ENCODE measurements around the gene C1orf122.

The C1orf122 gene

DNA sequence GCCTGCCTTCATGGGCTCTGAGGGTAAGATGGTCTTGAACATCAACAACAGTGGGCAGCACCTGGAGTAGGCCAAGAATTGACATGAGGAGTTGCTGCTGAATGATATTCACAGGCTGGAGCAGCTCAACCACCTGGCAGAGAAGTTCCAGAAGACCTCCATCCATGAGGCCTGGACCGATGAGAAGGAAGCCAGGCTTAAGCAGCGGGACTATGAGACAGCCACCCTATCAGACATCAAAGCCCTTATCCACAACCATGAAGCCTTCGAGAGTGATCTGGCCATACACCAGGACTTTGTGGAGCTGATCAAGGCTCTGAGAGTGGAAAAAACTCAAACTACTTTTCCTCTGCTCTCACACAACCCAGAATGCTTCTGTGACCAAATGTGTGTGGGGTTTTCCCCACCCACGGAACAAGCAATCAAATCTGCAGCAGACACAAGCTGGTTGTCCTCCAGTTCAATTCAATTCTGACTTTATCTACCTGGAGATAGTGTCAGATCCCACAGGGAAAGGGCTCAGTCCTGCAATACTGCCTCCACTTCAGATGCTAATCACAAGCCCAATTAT, 30.6 kb upstream of the C1orf122 start:
- Histone ChIP-seq H3K27me3 (ENCODE audit: insufficient read depth, low read length) (peaks cover 72% of the 10 kb centered on the region), H3K79me2 (ENCODE audit: control insufficient read depth, insufficient read depth, low read length, unreplicated experiment) (no peaks in the 10 kb centered on the region), H3K4me3 (ENCODE audit: low read depth, low read length) (no peak overlapping the region), H3K36me3 (ENCODE audit: insufficient read depth, low read length) (no peaks in the 10 kb centered on the region), H3K4me1 (ENCODE audit: control insufficient read depth, insufficient read depth, low read length, unreplicated experiment) (no peaks in the 10 kb centered on the region), H2AFZ (ENCODE audit: low read length, unreplicated experiment) (no peak overlapping the region), H3K27ac (ENCODE audit: low read depth, low read length) (no peak overlapping the region)

DNA sequence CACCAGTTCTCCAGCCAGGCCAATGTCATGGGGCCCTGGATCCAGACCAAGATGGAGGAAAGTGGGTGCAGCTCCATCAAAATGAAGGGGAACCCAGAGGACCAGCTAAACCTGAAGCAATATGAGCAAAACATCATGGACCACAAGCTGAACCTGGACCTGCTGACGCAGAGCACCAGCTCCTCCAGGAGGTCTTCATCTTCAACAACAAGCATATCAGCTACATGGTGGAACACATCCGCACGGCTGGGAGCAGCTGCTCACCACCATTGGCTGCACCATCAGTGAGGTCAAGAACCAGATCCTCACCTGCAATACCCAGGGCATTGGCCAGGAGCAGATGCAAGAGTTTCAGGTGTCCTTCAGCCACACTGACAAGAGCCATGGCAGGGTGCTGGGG, 28.9 kb upstream of the C1orf122 start:
- H2AFZ ChIP-seq (ENCODE audit: low read length, unreplicated experiment) = no peak overlapping the region
- H3K27ac ChIP-seq (ENCODE audit: low read depth, low read length) = no peak overlapping the region
- H3K79me2 ChIP-seq (ENCODE audit: control insufficient read depth, insufficient read depth, low read length, unreplicated experiment) = no peaks in the 10 kb centered on the region
- H3K27me3 ChIP-seq (ENCODE audit: insufficient read depth, low read length) = peaks cover 81% of the 10 kb centered on the region
- no peaks in the 10 kb centered on the region for H3K4me1 ChIP-seq (ENCODE audit: control insufficient read depth, insufficient read depth, low read length, unreplicated experiment)
- no peak overlapping the region for H3K4me3 ChIP-seq (ENCODE audit: low read depth, low read length)
- H3K36me3 ChIP-seq (ENCODE audit: insufficient read depth, low read length) = no peaks in the 10 kb centered on the region

DNA sequence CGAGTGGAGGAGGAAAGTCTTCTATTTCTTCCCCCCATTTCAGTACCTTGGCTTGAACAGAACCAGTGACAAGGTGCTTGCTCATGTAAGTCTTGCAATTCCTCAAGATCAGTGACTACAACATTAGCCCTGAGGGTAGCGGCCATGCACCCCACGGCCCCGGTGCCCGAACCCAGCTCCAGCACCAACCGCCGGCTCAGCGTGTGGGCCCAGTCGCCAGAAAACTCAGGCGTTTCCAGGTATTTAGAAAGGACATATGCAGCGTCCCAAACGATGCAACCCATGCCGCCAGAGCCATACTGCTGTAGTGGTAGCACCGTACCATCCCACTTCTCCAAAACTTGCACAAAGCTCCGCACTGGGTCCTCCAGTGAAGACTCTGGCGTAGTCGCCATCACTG, 25.1 kb upstream of the C1orf122 start:
- no peak overlapping the region for H2AFZ ChIP-seq (ENCODE audit: low read length, unreplicated experiment)
- peaks cover 70% of the 10 kb centered on the region for H3K27me3 ChIP-seq (ENCODE audit: insufficient read depth, low read length)
- no peaks in the 10 kb centered on the region for H3K36me3 ChIP-seq (ENCODE audit: insufficient read depth, low read length)
- no peak overlapping the region for H3K27ac ChIP-seq (ENCODE audit: low read depth, low read length)
- no peaks in the 10 kb centered on the region for H3K4me1 ChIP-seq (ENCODE audit: control insufficient read depth, insufficient read depth, low read length, unreplicated experiment)
- H3K4me3 ChIP-seq (ENCODE audit: low read depth, low read length) = no peak overlapping the region
- H3K79me2 ChIP-seq (ENCODE audit: control insufficient read depth, insufficient read depth, low read length, unreplicated experiment) = no peaks in the 10 kb centered on the region

DNA sequence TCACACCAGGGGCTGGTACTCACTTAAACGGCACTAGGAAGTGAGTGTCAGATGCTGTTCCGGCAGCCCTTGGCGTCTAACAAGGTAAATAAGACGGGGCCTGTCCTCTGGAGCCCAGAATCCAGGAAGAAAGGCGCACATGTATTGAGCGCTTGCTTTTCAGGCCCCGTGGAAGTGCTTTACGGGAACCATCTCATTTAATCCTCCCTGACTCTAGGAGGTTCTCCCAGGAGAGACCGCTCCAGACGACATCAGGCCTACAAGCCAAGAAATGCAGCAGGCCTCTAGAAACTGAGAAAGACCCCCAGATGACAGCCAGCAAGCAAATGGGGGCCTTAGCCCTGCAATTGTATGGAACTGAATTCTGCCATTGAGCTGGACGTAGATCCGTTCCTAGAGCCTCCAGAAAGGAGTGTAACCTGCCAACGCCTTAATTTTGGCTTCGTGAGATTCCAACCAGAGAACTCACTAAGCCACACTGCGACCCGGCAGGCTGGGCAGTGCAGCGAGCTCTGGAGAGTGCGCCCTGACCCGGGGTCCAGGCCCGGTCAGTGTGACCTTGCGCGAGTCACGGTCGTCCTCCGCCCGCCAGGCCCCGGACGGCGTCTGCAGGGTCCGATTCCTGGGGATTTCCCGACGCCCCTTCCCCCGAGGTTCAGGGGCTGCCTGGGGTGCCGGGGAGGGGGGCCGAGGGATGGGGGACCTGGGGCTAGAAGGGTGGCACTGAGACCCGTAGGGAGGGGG, 14.5 kb upstream of the C1orf122 start:
- no peak overlapping the region for H3K27ac ChIP-seq (ENCODE audit: low read depth, low read length)
- H3K4me3 ChIP-seq (ENCODE audit: low read depth, low read length) = peak overlapping the region; percentile 51
- H3K27me3 ChIP-seq (ENCODE audit: insufficient read depth, low read length) = peaks cover 57% of the 10 kb centered on the region
- H3K79me2 ChIP-seq (ENCODE audit: control insufficient read depth, insufficient read depth, low read length, unreplicated experiment) = no peaks in the 10 kb centered on the region
- H2AFZ ChIP-seq (ENCODE audit: low read length, unreplicated experiment) = no peak overlapping the region
- no peaks in the 10 kb centered on the region for H3K36me3 ChIP-seq (ENCODE audit: insufficient read depth, low read length)
- H3K4me1 ChIP-seq (ENCODE audit: control insufficient read depth, insufficient read depth, low read length, unreplicated experiment) = no peaks in the 10 kb centered on the region

DNA sequence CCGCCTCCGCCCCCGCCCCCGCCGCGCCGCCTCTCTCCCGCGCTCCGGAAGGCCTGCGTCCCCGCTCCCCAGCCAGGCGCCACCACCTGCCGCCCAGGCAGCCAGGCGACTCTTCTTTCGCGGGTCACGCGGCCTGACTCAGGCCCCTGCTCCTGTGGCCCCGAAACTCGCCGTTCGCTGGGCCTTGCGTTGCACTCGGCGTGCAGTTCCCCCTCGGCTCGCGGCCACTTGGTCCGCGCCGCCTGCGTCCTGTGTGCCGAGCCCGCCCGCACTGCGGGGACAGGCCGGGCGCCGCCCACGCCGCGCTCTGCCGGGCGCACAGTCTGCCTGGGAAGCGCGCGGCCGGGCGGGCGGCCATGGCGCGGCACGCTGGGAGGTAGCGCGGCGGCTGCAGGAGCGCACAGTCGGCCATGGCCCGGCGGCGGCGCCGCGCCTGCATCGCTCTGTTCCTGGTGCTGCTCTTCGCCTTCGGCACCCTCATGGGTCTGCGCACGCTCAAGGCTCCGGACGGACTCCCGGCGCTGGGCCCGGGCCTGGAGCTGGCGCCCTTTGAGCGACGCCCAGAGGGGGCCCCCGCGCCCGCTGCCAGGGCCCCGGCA, 13.7 kb upstream of the C1orf122 start, which contains the start of gene MANEAL:
MANEAL (plus strand) TSS at position 75 of the 599 bp plus-strand sequence; CDS start at position 411, 336 bp downstream.
- peak within 1 kb of the TSS; percentile 58 for H2AFZ ChIP-seq (ENCODE audit: low read length, unreplicated experiment)
- H3K27ac ChIP-seq (ENCODE audit: low read depth, low read length) = no peak within 1 kb of the TSS
- no peaks in the 10 kb centered on the region for H3K4me1 ChIP-seq (ENCODE audit: control insufficient read depth, insufficient read depth, low read length, unreplicated experiment)
- peaks cover 50% of the 10 kb centered on the region for H3K27me3 ChIP-seq (ENCODE audit: insufficient read depth, low read length)
- H3K4me3 ChIP-seq (ENCODE audit: low read depth, low read length) = peak within 1 kb of the TSS; percentile 79
- H3K79me2 ChIP-seq (ENCODE audit: control insufficient read depth, insufficient read depth, low read length, unreplicated experiment) = no peaks in the 10 kb centered on the region
- H3K36me3 ChIP-seq (ENCODE audit: insufficient read depth, low read length) = no peaks in the 10 kb centered on the region

DNA sequence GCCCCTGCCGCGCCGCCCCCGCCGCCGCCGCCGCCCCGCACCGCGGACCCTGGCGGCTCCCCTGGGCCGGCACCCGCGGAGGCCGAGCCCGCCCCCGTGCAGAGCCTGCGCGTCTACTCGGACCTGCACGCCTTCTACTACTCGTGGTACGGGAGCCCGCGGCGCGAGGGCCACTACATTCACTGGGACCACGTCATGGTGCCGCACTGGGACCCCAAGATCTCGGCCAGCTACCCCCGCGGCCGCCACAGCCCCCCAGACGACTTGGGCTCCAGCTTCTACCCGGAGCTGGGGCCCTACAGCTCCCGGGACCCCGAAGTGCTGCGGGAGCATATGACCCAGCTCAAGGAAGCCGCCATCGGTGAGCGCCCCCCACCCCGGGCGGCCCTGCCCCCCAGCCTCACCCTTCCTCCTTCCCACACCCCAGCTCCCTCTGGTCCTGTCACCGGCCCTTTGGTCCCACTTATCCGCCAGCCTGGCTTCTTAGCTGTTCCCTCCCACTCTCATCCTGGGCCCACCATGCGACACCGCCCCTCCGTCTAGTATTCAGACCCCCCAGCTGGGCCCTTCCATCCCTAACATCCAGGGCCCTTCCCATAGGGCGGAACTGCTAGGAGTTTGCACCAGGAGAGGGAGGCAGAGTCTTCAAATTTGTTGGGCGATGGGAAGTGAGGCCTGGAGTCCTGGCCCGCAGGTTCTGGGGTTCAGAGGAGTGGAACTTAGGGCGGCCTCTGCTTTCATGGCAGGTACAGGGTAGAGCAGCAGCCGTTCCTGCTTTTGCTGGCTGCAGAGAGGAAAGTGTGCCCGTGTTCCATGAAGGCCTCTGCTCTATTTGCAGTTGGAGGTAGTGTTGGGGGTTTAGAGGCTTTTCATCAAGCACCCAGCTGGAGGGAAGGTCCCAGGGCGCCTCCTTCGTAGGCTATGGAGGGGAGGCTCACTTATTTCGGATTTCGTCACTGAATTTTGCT, 12.9 kb upstream of the C1orf122 start:
- Histone ChIP-seq H3K27me3 (ENCODE audit: insufficient read depth, low read length) (peaks cover 44% of the 10 kb centered on the region), H3K27ac (ENCODE audit: low read depth, low read length) (no peak overlapping the region), H3K4me1 (ENCODE audit: control insufficient read depth, insufficient read depth, low read length, unreplicated experiment) (no peaks in the 10 kb centered on the region), H3K36me3 (ENCODE audit: insufficient read depth, low read length) (no peaks in the 10 kb centered on the region), H3K79me2 (ENCODE audit: control insufficient read depth, insufficient read depth, low read length, unreplicated experiment) (no peaks in the 10 kb centered on the region), H2AFZ (ENCODE audit: low read length, unreplicated experiment) (no peak overlapping the region), H3K4me3 (ENCODE audit: low read depth, low read length) (peak overlapping the region; percentile 79)

DNA sequence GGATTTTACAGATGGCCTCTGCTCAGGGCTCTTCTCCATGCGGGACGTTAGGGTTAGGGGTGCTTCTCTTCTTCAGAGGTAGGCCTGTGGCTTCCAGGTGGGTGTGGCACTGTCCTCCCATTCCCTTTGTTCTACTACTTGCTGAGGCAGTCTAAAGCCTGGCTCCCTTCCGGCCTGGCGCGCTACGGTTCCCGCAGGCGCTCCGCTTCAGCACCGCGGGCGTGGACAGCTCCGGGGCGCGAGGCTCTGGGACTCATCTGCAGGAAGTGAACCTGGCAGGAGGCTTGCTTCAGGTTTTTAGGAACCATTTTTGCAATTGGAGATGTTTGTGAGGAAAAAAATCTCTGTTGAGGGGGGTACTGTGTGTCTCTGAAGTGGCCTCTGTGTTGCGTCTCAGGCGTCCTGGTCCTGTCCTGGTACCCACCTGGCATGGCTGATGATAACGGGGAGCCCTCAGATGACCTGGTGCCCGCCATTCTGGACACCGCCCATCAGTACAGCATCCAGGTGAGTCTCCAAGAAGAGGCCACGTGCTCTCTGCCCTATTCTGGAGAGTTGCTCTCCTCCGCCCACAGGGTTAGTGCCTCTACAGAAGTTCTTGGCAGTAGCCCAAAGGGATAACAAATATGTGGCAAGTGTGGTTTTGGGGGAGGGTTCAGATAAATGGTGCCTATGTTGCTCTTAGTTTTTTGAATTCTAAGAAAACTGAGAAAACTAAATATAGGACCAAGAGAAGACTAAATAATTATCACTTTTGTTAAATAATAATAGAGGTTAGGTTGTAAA, 12.1 kb upstream of the C1orf122 start:
- Histone ChIP-seq H2AFZ (ENCODE audit: low read length, unreplicated experiment) (no peak overlapping the region), H3K36me3 (ENCODE audit: insufficient read depth, low read length) (no peaks in the 10 kb centered on the region), H3K4me1 (ENCODE audit: control insufficient read depth, insufficient read depth, low read length, unreplicated experiment) (no peaks in the 10 kb centered on the region), H3K79me2 (ENCODE audit: control insufficient read depth, insufficient read depth, low read length, unreplicated experiment) (no peaks in the 10 kb centered on the region), H3K27me3 (ENCODE audit: insufficient read depth, low read length) (peaks cover 37% of the 10 kb centered on the region), H3K4me3 (ENCODE audit: low read depth, low read length) (no peak overlapping the region), H3K27ac (ENCODE audit: low read depth, low read length) (no peak overlapping the region)

DNA sequence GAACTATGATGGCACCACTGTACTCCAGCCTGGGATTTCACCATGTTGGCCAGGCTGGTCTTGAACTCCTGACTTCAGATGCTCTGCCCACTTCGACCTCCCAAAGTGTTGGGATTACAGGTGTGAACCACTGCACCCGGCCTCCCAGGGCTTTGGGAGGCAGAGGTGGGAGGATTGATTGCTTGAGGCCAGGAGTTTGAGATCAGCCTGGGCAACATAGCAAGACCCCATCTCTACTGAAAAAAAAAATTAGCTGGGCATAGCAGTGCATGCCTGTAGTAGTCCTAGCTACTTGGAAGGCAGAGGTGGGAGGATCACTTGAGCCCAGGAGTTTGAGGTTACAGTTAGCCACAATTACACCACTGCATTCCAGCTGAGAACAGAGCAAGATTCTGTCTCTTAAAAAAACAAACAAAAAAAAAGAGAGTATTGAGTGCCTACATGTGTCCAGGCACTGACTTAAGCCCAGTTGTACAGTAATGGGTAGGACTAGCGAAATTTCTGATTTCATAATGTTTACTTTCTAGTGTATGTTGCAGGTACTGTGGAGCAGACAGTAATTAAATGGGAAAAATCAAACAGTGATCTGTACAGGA, 9.7 kb upstream of the C1orf122 start:
- Histone ChIP-seq H2AFZ (ENCODE audit: low read length, unreplicated experiment) (no peak overlapping the region), H3K36me3 (ENCODE audit: insufficient read depth, low read length) (0 out of 2 replicates have a peak, but pooled peaks cover 6% of the 10 kb centered on the region)

DNA sequence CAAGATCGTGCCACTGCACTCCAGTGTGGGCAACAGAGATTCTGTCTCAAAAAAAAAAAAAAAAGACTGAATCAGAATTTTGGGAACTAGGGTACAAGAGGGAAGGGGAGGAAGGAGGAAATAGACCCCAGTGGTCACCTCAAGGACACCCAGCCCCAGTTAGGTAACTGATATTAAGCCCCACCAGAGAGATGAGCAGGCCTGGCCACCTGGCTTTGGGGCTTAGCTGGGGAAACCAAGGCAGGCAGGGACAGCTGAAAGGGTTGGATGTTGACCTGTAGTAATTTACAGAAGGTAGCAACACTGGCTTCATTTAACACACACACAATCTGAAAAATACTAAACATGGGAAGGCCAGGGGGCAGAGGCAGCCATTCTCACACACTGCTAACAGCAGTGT, 5.2 kb upstream of the C1orf122 start:
- Histone ChIP-seq H2AFZ (ENCODE audit: low read length, unreplicated experiment) (no peak overlapping the region), H3K4me3 (ENCODE audit: low read depth, low read length) (no peak overlapping the region), H3K27me3 (ENCODE audit: insufficient read depth, low read length) (no peaks in the 10 kb centered on the region), H3K4me1 (ENCODE audit: control insufficient read depth, insufficient read depth, low read length, unreplicated experiment) (peaks cover 4% of the 10 kb centered on the region), H3K27ac (ENCODE audit: low read depth, low read length) (no peak overlapping the region), H3K79me2 (ENCODE audit: control insufficient read depth, insufficient read depth, low read length, unreplicated experiment) (peaks cover 20% of the 10 kb centered on the region), H3K36me3 (ENCODE audit: insufficient read depth, low read length) (peaks cover 26% of the 10 kb centered on the region)

More for the DNA sequence above, 9.7 kb upstream of the C1orf122 start:
- H3K4me1 ChIP-seq (ENCODE audit: control insufficient read depth, insufficient read depth, low read length, unreplicated experiment) = no peaks in the 10 kb centered on the region
- no peak overlapping the region for H3K27ac ChIP-seq (ENCODE audit: low read depth, low read length)
- H3K4me3 ChIP-seq (ENCODE audit: low read depth, low read length) = no peak overlapping the region
- no peaks in the 10 kb centered on the region for H3K79me2 ChIP-seq (ENCODE audit: control insufficient read depth, insufficient read depth, low read length, unreplicated experiment)
- H3K27me3 ChIP-seq (ENCODE audit: insufficient read depth, low read length) = peaks cover 15% of the 10 kb centered on the region
